HG03025 (cell line): ENCODE results near the gene CYP21A2.
"Not testable (repeated sequence)": the region's sequence is repeated elsewhere in the genome, so short reads cannot be mapped to it uniquely, and the experiment has no call there.

ENCODE experiments used
- ATAC-seq: cut with Tn5 transposase; IDR thresholded peaks from one replicate; pipeline ENCODE4 v1.9.1; 2021; ENCODE audit warnings: mild to moderate bottlenecking, moderate library complexity; ENCODE audit not compliant: unreplicated experiment, low FRiP score

Gene CYP21A2

DNA sequence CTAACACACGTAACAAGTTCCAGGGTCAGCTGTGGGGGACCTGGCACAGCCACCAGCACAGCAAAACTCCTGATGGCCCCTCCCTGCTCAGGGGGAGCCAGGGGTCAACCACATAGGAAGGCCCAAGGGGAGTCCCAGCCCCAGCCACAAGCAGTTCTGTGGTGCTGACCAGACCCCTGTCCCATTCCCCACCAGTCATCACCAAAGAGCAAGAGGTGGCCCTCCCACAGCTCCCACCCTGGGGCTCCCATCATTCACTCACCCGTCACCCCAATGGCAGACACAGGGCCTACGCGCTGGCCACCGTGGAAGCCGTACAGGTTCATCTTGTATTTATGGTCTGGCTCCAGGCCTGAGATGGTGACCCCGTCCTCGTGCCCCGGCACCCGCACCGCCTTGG is 11.5 kb downstream of the CYP21A2 start:
- ATAC-seq = not testable (repeated sequence)

DNA sequence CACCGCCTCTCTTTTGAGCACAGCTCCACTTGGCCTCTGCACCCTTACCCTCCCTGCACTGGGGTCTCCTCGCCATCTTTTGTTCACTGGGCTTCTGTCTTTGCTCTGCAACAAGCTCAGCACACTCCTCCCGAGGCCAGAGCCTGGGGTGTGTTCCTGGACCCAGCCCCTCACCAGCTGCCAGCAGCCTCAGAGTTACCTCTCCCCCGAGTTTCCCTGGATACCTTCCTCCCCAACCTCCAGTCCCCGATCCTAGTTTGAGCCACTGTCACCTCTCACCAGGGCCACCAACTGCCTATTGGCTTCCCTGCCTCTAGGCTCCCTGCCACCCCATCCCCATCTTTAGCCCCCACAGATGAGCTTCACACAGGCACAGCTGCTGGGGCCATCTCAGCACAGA is 12.3 kb downstream of the CYP21A2 start:
- ATAC-seq = no peak

DNA sequence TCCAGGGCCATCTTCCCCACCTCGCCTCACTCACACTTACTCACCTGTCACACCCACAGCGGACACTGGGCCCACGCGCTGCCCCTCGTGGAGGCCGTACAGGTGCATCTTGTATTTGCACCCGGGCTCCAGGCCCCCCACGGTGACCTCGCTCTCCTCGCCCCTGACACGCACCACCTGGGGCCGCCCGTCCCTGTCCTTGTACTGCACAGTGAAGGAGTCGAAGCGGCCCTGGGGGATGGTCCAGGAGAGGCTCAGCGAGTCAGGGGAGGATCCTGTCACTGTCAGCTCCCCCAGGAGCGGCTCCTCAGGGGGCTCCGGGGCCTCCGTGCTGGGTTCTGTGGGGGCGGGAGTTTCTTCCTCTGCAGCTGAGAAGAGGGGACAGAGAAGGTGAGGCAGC is 14.4 kb downstream of the CYP21A2 start:
- not testable (repeated sequence) for ATAC-seq

DNA sequence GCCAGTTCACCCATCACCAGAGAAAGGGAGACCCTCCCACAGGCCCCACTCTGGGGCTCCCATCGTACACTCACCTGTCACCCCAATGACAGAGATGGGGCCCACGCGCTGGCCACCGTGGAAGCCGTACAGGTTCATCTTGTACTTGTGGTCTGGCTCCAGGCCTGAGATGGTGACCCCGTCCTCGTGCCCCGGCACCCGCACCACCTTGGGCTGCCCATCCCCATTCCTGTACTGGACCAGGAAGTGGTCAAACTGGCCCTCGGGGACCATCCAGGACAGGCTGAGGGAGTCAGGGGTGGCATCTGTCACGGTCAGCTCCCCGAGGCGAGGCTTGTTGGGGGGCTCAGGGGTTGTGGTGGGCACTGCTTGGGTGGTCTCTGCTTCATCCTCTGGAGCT is 15.1 kb downstream of the CYP21A2 start:
- ATAC-seq = not testable (repeated sequence)

DNA sequence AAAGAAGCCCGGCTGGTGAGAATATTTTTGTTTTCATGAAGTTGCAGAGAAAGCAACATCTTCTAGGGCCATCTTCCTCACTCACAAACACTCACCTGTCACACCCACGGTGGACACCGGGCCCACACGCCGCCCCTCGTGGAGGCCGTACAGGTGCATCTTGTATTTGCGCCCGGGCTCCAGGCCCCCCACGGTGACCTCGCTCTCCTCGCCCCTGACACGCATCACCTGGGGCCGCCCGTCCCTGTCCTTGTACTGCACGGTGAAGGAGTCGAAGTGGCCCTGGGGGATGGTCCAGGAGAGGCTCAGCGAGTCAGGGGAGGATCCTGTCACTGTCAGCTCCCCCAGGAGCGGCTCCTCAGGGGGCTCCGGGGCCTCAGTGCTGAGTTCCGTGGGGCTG is 17.5 kb downstream of the CYP21A2 start:
- ATAC-seq = not testable (repeated sequence)

DNA sequence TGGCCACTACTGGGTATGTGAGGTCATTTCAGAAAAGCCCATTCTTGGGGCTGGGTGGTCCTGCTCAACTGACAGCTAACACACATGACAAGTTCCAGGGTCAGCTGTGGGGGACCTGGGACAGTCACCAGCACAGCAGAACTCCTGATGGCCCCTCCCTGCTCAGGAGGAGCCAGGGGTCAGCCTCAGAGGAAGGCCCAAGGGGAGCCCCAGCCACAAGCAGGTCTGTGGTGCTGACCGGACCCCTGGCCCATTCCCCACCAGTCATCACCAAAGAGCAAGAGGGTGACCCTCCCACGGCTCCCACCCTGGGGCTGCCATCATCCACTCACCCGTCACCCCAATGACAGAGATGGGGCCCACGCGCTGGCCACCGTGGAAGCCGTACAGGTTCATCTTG is 18.0 kb downstream of the CYP21A2 start:
- ATAC-seq = no peak

DNA sequence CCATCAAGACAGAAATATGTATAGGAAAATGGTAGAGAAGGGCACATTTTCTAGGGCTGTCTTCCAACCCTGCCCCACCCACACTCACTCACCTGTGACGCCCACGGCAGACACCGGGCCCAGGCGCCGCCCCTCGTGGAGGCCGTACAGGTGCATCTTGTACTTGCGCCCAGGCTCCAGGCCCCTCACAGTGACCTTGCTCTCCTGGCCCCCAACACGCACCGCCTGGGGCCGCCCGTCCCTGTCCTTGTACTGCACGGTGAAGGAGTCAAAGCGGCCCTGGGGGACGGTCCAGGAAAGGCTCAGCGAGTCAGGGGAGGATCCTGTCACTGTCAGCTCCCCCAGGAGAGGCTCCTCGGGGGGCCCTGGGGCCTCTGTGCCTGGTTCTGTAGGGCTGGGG is 19.8 kb downstream of the CYP21A2 start:
- ATAC-seq = no peak

DNA sequence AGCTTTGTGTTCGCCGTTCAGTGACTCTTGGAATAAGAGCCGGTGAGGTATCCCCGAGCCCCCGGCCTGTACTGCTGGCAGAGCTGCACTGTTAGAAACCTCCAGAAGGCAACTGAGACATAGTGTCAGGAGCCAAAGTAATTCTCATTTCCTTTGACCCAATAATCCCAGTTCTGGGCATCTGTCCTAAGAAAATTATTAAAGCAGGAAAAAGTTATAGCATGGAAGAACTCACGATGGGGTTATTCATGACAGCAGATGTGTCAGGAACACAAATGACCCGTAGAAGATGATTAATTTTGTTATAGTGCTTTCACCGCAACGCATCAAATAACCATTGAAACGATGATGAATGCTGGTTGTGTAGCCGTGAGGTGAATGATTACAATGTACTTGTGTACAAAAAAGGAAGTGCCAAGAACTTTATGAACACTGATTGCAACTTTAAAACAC is 20.3 kb downstream of the CYP21A2 start:
- ATAC-seq = no peak

DNA sequence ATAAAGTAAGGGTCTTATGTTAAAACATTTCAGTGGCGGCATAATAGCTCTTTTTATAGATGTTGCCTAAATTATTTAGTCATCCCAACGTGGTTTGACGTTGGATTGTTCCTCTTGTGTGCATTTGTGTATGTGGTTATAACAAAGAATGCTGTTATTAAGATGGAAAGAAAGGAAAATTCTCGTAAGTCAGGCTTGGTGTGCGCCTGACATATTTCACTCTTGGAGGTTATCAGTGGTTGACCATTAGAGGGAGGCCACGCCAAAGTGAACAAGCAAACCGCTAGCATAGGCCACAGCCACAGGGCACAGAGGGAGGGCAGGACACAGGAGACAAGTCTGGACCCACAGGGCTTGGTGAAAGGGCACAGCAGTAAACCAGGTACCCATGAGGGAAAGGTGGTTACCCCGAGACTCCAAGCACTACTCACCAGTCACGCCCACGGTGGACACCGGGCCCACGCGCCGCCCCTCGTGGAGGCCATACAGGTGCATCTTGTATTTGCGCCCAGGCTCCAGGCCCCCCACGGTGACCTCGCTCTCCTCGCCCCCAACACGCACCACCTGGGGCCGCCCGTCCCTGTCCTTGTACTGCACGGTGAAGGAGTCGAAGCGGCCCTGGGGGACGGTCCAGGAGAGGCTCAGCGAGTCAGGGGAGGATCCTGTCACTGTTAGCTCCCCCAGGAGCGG is 22.9 kb downstream of the CYP21A2 start:
- ATAC-seq = no peak

DNA sequence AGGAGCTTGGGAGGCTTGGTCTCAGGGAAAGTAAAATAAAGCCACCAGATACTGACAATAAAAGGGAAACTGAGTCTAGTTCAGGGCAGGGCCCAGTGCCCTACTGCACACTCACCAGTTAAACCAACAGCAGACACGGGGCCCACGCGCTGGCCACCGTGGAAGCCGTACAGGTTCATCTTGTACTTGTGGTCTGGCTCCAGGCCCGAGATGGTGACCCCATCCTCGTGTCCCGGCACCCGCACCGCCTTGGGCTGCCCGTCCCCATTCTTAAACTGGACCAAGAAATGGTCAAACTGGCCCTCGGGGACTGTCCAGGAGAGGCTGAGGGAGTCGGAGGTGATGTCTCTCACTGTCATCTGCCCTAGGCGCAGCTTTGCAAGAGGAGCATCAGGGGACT is 26.5 kb downstream of the CYP21A2 start:
- no peak for ATAC-seq

DNA sequence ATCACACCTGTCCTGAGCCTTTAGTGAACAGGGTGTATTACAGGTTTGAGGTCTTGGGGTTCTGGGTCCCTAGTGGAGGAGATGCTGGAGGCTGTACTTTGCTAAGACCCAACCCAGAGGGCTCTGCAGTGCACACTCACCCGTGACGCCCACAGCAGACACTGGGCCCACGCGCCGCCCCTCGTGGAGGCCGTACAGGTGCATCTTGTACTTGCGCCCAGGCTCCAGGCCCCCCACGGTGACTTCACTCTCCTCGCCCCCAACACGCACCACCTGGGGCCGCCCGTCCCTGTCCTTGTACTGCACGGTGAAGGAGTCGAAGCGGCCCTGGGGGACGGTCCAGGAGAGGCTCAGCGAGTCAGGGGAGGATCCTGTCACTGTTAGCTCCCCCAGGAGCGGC is 29.3 kb downstream of the CYP21A2 start:
- not testable (repeated sequence) for ATAC-seq

DNA sequence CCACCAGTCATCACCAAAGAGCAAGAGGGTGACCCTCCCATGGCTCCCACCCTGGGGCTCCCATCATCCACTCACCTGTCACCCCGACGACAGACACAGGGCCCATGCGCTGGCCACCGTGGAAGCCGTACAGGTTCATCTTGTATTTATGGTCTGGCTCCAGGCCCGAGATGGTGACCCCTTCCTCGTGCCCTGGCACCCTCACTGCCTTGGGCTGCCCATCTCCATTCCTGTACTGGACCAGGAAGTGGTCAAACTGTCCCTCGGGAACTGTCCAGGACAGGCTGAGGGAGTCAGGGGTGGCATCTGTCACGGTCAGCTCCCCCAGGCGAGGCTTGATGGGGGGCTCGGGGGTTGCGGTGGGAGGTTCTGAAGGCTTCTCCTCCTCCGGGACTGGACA is 30.1 kb downstream of the CYP21A2 start:
- not testable (repeated sequence) for ATAC-seq

DNA sequence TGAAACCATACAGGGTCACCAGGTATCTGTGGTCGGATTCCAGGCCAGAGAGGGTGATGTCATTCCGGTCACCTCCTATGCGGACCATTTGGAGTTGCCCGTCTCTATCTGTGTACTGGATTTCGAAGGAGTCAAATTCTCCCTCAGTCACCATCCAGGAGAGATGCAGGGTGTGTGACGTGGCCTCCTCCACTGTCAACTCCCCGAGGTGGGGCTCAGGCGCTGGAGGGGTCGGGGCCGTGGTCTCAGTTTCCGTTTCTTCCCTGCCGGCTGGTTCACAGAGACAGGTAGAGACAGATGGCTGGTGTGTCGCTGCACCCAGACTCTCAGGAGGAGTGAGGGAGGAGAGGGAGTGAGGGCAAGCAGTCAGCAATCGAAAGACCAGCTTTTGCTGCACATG is 30.7 kb downstream of the CYP21A2 start:
- ATAC-seq = no peak

DNA sequence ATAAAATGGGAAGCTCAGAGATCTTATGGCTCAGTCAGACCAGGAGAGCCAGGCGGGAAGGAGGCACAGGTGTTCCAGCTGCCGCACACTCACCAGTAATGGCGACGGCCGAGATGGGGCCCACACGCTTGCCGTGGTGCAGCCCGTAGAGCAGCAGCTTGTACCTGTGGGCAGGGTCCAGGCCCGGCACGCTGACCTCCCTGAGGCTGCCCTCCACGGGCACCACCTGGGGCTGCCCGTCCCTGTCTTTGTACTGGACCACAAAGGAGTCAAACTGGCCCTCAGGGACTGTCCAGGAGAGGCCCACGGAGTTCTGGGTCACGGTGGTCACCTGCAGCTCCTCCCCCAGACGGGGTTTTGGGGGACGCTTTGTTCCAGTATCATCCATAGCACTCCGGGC is 31.2 kb downstream of the CYP21A2 start:
- ATAC-seq = no peak

DNA sequence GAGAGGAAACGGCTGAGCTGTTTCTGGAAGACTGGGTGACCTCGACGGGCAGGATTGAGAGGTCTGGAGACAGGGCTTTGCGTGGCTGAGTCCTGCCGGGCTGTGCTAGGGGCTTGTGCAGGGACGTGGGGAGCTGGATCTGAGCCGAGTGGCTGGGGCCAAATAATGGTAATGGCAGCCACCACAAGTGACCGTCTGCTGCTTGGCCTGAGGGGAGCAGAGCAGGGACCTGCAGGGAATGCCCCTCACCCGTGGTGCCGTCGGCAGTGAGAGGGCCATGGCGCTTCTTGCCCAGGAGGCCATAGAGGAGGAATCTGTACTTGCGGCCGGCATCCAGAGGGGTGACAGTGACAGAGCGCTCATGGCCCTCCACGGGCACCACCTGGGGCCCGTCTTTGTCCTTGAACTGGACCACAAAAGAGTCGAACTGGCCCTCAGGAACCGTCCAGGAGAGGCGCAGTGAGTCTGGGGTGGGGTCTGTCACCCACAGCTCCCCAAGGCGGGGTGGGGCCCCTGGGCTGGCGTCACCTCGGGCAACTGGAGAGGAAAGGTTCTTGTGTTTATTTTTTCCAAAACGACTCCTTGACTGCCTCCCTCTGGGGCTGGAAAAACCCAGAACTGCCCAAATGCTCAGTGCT is 31.8 kb downstream of the CYP21A2 start:
- ATAC-seq = no peak

DNA sequence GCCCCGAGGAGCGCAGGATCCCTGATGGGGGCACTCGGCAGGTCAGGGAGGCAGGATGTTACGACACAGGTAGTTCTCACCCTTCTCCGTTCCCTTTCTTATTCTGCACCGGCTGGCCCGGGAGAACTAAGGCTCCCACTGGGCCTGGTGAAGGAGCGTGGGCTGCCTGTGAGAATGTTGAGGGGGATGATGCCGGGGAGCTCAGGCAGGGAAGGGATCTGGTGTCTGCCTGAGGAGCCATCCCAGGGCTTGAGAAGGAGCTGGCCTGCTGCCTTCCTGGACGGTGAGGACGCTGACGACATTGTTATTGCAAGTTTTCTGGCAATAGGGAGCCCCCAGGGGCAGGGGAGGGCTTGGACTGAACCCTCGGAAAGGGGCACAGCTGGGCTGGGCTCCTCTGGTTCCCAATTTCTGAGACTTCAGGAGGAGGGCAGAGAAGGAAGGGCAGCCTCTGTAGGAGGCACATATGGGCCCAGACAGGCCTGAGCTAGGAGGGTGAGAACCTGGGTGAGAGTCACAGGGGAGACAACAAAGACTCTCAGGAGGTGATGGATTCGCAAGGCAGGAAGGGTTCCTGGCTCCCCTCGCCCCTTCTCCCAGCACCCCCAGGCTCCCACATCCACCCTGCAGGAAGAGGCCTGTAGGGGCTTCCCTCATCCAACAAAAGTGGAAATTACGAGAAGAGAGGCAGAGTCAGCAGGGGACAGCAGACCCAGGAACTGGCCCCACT is 32.8 kb downstream of the CYP21A2 start:
- no peak for ATAC-seq

DNA sequence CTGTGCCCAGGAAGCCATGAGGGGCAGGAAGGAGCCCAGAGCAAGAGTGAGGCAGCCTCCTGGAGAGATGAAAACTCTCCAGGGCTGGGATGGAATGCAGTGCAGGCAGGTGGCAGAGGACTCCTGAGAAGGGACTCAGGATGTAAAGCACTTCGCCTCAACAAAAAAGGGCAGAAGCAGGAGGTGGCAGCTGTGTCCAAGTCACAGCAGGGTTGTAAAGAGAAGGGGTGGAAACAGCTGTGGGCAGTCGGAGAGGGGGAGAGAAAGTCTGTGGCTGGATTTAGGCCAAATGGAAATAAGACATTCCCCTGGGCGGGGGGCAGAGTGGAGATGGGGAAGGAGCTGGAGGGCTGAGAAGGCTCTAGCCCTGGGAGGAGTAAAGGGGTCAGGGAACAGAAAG is 34.9 kb downstream of the CYP21A2 start:
- ATAC-seq = no peak

DNA sequence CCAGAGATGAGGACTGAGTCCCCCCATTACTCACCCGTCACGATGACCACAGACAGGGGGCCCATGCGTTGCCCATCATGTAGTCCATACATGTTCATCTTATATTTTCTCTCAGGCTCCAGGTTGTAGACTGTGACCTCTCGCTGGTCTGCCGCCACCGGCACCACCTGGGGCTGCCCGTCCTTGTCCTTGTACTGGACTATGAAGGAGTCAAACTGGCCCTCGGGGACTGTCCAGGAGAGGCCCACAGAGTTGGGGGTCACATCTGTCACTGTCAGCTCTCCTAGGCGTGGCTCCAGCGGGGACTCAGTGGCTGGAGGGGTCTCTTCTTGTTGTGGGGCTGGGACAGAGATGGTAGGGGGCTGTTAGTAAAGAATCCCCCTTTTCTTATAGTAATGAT is 35.4 kb downstream of the CYP21A2 start:
- ATAC-seq = no peak

DNA sequence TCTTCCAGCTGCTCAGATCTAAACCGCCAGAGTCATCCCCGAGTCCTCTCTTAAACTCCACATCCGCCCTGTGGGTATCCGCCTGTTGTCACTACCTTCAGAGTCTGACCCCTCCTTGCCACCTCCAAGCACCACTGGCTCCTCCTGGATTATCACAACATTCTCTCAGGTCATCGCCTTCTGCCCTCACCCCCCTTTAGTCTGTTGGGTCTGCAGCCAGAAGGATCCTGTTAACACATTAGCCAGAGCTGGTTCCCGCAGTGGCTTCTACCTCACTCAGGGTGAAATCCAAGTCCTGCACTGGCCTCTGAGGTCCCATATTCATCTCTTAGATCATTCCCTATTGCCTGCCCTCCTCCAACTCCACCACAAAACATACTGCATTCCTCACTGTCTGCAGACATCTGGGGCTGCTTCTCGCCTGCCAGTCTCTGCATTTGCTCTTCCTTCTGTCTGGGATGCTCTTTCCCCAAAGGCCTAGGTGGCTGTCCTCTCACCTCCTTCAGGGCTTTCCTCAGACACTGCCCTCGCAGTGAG is 36.8 kb downstream of the CYP21A2 start:
- ATAC-seq = no peak

DNA sequence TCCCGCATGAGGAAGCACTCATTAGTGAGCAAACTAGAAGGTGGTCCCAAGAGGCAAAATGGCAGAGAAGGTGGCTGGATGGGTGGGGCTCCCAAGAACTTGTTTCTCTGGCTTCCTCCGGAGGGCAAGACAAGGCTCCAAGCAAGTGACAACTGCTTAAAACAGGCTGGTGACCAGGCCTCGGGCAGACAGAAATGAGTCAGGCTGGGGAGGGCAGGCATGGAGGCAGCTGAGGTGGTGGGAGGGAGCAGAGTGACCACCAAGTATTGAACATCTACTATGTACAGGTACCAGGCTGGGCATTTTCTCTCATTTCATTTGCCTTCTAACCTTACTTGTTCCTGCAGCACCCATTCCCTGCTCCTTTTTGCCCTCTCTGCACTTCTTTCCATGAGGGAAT is 37.6 kb downstream of the CYP21A2 start:
- ATAC-seq = no peak

DNA sequence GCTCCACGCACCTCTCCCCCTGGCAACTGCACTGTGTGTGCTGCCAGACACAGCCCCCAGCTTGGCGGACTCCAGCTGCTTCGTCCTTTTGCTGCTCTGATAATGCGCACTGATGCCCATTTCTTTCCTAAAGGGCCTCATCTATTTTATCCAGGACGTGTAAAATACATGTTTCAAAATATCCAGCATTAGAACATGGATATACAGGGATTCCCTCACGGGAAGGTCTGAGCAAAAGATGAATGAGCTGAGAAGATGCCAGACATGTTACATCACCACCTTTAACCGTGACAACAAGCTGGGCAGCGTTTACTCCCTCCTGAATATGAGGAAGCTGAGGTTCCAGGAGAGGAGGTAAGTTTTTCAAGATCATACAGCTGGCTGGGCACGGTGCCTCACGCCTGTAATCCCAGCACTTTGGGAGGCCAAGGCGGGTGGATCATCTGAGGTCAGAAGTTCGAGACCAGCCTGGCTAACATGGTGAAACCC is 38.1 kb downstream of the CYP21A2 start:
- ATAC-seq = no peak
